GM19043 (cell line): Measurements from ENCODE around the gene PLEK.
A peak's percentile ranks its signal among the peaks of the same experiment; 100 is the strongest.

Experiments used
- ATAC-seq: cut with Tn5 transposase; IDR thresholded peaks from one replicate; pipeline ENCODE4 v1.9.1; 2021; ENCODE audit warnings: low read depth; ENCODE audit not compliant: unreplicated experiment

The PLEK gene

GRCh38 chr2:68413466-68413865 is 48.4 kb downstream of the PLEK start:
- no peak for ATAC-seq

DNA sequence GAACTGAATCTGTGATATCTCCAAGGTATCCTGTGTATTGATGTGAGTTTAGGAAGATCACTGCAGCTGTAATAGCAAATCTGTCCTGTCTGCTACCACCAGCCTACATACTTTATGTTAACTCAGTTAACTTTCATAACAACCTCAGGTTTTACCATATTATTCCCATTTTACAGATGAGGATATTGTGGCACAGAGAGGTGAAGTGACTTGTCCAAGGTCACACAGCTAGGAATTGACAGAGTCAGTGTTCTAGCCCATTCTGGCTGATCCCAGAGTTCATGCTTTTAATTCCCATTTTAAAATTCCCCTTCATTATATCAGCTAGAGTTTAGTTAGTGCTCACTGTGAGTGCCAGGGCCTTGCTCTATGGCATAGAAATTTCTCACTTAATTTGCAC is 49.4 kb downstream of the PLEK start:
- no peak for ATAC-seq

GRCh38 chr2:68414876-68415275 is 49.8 kb downstream of the PLEK start:
- ATAC-seq = no peak

GRCh38 chr2:68415521-68415920 is 50.4 kb downstream of the PLEK start:
- ATAC-seq = no peak

DNA sequence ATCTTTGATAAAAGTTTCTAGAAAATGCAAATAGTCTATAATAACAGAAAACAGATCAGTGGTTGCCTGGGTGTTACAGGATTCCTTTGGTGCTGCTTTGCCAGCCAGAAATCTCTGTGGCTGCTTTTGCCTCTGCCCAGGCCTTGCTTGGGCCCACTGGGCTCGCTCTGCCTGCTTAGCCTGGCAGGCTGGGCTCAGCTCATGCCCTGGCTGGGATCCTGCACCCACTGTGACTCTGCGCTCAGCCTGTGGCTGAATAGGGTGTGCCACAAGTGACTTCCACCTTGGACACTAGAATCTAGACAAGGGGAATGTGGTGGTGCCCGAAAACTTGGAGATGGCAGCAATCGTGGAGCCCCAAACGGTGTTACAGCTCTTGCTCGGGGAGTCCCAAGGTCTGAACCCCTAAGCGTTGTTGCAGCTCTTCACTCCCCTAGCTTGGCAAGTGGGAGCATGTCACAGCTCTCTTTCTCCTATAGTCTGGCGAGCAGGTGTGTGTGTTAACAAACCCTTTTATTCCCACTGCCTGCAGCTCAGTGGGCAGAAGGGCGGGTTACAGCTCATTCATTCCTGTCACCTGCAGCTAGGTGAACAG is 51.1 kb downstream of the PLEK start:
- ATAC-seq = no peak

DNA sequence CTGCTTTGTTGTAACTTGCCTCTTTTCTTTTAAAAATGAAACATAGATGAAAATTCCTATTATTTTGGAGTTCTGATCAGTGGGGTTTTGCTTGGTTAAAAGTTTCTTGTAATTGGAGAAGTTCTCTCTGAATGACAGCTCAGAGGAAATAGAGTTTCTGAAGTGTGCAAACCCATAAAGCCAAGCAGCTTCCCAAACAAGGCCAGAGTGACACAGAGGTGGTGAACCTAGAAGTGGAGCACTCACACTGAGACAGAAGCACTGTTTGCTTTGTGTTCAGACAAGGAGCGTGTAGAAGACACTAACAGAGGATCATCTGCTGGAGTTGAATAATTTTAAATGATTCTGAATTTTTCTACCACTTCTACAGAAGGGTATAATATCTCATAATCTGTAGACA is 52.8 kb downstream of the PLEK start:
- ATAC-seq = no peak

GRCh38 chr2:68418419-68418818 is 53.3 kb downstream of the PLEK start:
- ATAC-seq = no peak

DNA sequence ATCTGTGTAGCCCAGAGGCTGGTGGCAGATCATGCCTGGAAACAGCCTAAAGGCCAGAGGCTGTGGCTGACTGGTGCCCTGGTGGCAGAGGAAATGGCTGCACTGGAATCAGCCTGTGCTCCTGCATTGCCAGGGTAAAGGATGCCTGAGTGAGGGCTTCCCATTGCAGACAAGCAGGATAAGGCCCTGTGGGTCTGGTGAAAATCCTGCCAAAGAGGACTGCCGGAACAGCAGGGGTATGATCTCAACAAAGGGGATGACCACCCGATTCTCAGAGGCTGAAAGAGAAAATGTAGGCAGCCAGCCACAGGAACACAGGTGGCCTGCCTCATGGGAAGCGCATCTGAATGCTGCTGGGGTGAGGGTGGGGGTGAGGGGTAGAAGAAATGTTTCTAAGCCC is 53.8 kb downstream of the PLEK start:
- ATAC-seq = no peak

GRCh38 chr2:68420254-68420910 is 55.3 kb downstream of the PLEK start:
- no peak for ATAC-seq

DNA sequence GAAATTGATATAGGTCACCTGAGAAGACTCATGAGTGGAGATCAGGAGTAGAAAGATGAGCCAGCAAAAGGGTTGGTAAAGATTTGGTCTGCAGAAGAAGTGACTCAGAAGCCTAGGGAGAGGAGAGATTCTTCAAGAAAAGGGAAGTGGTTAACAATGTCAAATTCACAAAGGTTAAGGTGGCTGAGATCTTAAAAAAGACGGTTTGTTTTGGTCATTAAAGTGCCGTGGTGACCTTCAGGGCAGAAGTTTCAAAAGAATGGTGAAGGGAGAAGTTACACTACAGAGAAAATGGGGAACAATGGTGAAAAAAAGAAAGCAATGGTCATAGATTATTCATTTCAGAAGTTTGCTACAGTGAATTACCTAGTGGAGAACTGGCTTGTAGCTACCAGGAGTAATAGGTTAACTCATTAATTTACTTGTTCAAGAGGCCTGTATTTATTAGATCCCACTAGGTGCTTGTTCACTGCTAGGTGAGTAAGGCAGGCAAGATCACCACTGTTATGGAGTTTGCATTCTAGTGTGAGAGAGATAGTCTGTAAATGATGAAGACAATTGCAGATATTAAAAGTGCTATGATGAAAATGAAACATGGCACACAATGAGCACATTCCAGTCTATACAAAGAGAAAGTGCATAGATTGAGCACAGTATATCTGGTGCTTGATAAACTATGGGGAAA is 59.0 kb downstream of the PLEK start:
- ATAC-seq = peak; percentile 82

GRCh38 chr2:68425503-68425902 is 60.4 kb downstream of the PLEK start:
- no peak for ATAC-seq

DNA sequence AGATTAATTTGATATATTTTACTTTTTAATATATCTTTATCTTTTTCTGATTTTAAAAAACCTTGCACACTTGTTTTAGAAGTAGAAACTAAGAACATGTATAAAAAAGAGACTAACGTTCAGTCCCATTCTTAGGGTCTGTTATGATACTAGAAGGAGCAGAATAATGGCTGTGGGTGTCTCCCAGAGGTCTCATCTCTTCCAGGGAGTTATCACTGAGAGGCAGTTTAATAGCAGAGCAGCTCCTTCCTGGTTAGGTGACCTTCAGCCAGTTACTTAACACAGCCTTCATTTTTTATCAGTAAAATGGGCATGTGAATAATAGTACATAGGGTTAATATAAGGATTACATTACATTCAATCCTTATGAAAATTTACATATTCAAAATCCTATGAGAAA is 61.4 kb downstream of the PLEK start:
- ATAC-seq = no peak

GRCh38 chr2:68426848-68427579 is 61.9 kb downstream of the PLEK start:
- no peak for ATAC-seq

DNA sequence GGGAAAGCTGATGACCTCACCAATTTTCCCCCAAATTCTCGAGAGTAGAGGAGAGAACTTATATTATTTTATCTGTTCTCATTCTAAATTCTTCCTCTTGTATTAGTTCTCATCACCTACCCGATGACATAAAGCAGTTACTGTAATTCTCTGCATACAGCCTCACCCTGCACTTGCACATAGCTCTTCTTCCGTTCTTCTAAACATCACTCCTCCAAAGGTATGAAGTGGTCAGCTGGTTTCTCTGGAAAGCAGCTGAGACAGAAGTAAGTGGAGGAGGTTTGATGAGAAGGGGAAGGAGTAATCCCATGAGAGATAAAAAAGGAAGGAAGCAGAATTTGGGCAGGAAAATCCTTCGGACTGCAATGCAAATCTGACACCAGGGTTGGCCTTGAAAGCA is 63.0 kb downstream of the PLEK start:
- no peak for ATAC-seq

DNA sequence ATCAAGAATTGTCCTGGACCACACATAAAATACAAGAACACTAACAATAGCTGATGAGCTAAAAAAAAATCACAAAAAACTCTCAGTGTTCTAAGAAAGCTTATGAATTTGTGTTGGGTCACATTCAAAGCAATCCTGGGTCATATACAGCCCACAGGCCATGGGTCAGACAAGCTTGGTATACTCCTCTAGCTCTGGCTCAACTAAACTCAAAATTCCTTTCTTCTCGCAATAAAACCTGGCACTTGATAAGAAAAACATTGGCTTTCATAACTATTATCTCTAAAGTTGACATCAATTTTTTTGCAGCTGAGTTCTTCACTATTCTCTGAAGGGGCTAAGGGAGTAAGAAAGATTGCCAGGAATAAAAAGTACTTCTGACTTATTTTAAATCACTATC is 63.7 kb downstream of the PLEK start:
- ATAC-seq = no peak

- ATAC-seq = no peak
Observed at GRCh38 chr2:68429311-68429826, 64.3 kb downstream of the PLEK start.

- no peak for ATAC-seq
Observed at GRCh38 chr2:68431316-68431972, 66.4 kb downstream of the PLEK start.

GRCh38 chr2:68432696-68433658 is 67.9 kb downstream of the PLEK start:
- ATAC-seq = no peak

GRCh38 chr2:68434981-68435380 is 69.9 kb downstream of the PLEK start:
- no peak for ATAC-seq

- no peak for ATAC-seq
Observed at GRCh38 chr2:68435615-68436014, 70.5 kb downstream of the PLEK start.
